Cardiac fibroblast (primary cell): Measurements from ENCODE around the gene CAMK2A.

Experiments used
- DNase-seq, 2 donors: peaks; one replicate each; pipeline versions ENCODE4 v3.0.0 to v3.0.0-alpha.2; 2010; ENCODE audit warnings: low read depth in 2 of 2
- H3K4me3 ChIP-seq, 2 donors: replicated peaks in 1 of 2; 1 replicate in 1 of 2; 2 replicates in 1 of 2; pipeline ENCODE4 v1.5.1; 2011; ENCODE audit warnings: low read depth in 2 of 2, low read length in 2 of 2, mild to moderate bottlenecking in 2 of 2, moderate library complexity in 1 of 2
- TF ChIP-seq, protein P1 (sequence below): IDR thresholded peaks from one replicate; pipeline ENCODE4 v1.5.1; 2011; ENCODE audit warnings: low read depth, mild to moderate bottlenecking, low read length, inconsistent platforms

The CAMK2A gene

DNA sequence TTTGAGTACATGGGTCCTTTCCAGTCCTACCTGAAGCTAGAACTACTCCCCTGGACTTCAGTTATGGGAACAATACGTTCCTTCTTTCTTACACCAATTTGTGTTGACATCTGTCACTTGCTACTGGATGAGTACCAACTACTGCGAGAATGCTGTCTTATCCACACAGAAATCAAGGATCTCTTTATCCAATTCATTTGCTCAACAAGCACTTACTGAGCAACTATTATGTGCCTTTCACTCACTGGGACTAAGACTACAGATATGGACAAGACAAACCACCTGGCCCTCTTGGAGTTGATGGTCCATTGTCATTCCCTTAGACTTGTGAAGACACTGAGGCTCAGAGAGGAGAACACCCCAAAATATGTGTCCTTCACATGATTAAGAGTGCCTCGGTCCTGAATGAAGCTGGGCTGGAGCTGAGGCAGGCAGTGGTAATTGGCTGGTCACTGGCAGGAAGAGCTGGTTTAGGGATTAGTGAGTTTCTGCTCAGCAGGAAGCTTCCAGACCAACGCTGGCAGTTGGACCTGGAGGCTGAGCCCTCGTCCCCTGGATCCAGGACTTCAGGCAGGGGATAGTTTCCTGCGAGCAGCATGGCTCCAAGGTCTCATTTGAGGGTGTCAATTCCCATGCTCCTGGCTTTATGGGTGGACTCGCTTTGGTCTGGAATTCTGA is 21.6 kb upstream of the CAMK2A start:
- DNase-seq, result no peak
- TF ChIP-seq, protein P1, sequence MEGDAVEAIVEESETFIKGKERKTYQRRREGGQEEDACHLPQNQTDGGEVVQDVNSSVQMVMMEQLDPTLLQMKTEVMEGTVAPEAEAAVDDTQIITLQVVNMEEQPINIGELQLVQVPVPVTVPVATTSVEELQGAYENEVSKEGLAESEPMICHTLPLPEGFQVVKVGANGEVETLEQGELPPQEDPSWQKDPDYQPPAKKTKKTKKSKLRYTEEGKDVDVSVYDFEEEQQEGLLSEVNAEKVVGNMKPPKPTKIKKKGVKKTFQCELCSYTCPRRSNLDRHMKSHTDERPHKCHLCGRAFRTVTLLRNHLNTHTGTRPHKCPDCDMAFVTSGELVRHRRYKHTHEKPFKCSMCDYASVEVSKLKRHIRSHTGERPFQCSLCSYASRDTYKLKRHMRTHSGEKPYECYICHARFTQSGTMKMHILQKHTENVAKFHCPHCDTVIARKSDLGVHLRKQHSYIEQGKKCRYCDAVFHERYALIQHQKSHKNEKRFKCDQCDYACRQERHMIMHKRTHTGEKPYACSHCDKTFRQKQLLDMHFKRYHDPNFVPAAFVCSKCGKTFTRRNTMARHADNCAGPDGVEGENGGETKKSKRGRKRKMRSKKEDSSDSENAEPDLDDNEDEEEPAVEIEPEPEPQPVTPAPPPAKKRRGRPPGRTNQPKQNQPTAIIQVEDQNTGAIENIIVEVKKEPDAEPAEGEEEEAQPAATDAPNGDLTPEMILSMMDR, result no peak
- no peak overlapping the region for H3K4me3 ChIP-seq

DNA sequence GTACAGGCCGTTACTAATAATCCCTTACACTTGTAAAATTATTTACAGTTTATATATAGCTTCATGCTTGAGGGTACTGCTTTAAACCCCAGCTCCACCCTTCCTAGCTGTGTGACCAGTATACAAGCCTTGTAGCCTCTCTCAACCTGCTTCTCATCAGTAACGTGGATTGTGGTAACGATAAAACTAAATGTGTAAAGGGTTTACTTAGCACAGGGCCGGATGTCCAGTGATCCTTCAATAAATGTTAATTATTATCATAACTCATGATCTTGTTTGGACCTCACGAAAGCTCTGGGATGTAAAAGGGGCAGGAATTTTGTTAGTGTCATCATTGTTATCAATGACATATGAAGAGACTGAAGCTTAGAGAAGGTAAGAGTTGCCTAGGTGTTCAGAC is 20.7 kb upstream of the CAMK2A start:
- no peak overlapping the region for H3K4me3 ChIP-seq
- TF ChIP-seq, protein P1, result no peak

DNA sequence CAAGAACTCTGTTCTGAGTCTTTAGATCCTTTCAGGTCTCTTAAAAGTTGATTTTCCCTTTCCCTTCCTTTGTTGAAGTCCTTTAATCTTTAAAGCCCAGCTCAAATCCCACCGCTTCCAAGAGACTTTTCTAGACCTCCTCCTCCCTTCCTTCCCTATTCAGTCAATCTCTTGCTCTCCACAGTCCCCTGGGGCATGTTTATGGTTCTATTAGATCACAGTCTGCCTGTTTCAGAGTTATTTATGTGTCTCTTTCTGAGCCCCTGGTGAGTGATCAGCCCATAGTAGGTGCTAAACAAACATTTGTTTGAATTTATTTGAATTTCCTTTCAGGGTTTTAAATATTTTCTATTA is 20.3 kb upstream of the CAMK2A start:
- no peak for DNase-seq
- H3K4me3 ChIP-seq, result no peak overlapping the region
- TF ChIP-seq, protein P1, result no peak

More for the DNA sequence above, 20.7 kb upstream of the CAMK2A start:
- DNase-seq, result no peak

DNA sequence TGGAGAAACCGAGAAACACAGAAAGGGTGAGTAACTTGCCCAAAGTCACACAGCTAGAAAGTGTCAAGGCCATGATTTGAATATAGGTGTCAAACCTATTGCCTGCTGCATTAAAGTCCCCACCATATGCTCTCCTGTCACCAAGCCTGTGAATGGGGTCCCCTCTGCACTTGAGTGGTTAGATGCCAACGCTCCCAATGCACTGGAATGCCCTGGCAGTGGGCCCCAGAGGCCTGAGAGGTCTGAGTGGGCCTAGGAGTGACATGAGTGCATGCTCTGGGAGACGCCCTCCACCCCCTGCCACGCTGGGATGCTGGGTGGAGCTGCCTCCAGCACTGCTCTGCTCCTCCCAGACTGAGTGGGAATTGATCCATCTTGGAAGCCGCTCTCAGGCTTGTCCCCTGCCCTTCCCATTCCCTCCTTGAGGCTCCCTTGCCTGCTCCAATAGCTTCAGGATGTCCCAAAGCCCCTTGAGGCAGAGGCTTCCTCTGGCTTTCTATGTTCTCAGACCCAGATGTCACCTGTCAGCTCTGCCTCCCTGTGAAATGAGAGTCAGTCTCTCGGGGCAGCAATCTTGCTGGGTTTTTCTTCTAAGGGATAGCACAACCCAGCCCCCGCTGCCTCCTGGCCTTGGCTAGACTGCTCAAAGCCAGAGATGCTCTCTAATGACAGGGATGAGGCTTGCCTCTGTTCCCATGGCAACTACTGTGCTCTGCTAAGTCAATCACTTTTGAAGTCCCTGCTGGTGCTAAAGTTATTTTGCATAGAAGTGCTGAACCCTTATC is 19.7 kb upstream of the CAMK2A start:
- TF ChIP-seq, protein P1, result no peak
- H3K4me3 ChIP-seq, result no peak overlapping the region
- DNase-seq, result no peak

DNA sequence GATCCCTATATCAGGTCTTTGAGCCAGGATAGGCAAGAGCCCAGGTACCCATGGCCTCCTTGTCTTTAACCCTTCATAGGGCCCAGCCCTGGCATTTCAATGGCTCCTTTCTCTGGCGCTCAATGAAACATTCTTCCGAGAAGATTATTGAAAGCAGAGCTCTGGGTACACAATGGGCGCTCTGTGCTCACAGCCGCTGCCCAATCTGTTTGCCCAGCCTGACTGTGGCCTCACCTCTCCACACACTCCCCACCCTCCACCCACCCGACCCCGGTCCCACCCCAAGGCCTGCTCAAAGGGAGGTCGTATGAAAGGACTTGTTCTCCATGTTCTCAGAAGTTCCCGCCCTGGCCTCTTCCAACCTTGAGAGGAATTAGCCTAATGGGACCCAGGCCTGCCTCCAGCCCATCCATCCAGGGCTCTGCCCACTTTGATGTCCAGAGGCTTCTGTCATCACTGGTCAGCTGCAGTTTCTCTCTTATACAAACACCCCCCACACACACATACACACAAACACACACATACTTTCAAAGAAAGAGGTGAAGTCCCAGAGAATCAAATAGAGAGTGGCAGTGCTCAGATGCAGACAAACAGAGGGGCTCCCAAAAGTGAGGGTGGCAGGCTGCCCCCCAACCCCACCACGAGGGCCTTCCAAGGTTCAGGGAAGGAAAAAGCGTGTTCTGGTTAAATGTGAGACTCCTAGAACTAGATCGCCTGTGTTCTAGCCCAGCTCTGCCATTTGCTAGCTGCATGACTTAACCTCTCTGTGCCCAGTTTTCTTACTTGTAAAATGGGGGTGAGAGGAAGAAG is 18.2 kb upstream of the CAMK2A start:
- TF ChIP-seq, protein P1, result no peak
- no peak for DNase-seq
- no peak overlapping the region for H3K4me3 ChIP-seq

DNA sequence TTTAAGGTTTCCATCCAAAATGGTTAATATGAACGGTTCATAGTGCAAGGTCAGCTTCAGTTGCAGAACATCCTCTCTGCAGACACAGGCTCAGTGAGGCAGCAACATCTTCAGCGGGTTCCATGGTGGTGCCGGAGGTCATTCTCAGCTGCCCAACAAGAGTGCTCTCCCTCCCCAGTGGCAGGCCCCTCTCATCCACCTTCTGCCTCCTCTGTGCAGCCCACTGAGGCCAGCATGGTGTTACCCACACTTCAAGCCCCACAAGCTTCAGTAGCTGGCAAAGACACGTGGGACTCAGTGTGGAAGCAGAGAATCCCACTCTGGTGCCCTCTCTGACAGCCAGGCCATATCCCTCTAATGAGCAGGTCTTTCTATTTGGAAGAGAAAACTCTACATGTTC is 17.2 kb upstream of the CAMK2A start:
- TF ChIP-seq, protein P1, result no peak
- no peak overlapping the region for H3K4me3 ChIP-seq
- DNase-seq, result no peak
